ENCODE results near the gene XIRP2.

The XIRP2 gene

GRCh38 chr2:166944909-166945308, 56.6 kb downstream of the XIRP2 start:
- no peak overlapping the region for H3K9ac ChIP-seq (ENCODE audit: low read length)

GRCh38 chr2:166957686-166958085, 69.4 kb downstream of the XIRP2 start:
- Histone ChIP-seq H4K20me1 (ENCODE audit: insufficient read depth, low read length) (no peaks in the 10 kb centered on the region), H3K36me3 (replicated peaks; ENCODE audit: low read depth, low read length) (no peaks in the 10 kb centered on the region), H3K9me3 (ENCODE audit: insufficient read depth, low read length) (no peaks in the 10 kb centered on the region; the same call in 1 of the 2 replicates), H3K4me1 (ENCODE audit: low read length) (no peaks in the 10 kb centered on the region), H3K9ac (ENCODE audit: low read length) (no peak overlapping the region), H3K79me2 (ENCODE audit: low read length) (no peaks in the 10 kb centered on the region), H3K4me3 (ENCODE audit: low read length) (no peak overlapping the region), H3K4me2 (ENCODE audit: low read length) (no peak overlapping the region), H3K27ac (ENCODE audit: low read length) (no peak overlapping the region), H3K27me3 (ENCODE audit: low read depth, low read length) (no peaks in the 10 kb centered on the region), H2AFZ (ENCODE audit: low read depth, low read length) (no peak overlapping the region)
- TF ChIP-seq EZH2phosphoT487 (IDR thresholded peaks at IDR 0.05; ENCODE audit: low read depth) = no peak
- TF ChIP-seq CTCF (IDR thresholded peaks at IDR 0.05; ENCODE audit: low read depth, low read length) = no peak

More at GRCh38 chr2:166944909-166945308, 56.6 kb downstream of the XIRP2 start:
- Histone ChIP-seq H3K27me3 (ENCODE audit: low read depth, low read length) (no peaks in the 10 kb centered on the region), H3K36me3 (replicated peaks; ENCODE audit: low read depth, low read length) (no peaks in the 10 kb centered on the region), H3K4me1 (ENCODE audit: low read length) (no peaks in the 10 kb centered on the region), H3K79me2 (ENCODE audit: low read length) (no peaks in the 10 kb centered on the region), H4K20me1 (ENCODE audit: insufficient read depth, low read length) (no peaks in the 10 kb centered on the region), H3K4me3 (ENCODE audit: low read length) (no peak overlapping the region), H3K4me2 (ENCODE audit: low read length) (no peak overlapping the region), H2AFZ (ENCODE audit: low read depth, low read length) (no peak overlapping the region), H3K27ac (ENCODE audit: low read length) (no peak overlapping the region), H3K9me3 (ENCODE audit: insufficient read depth, low read length) (no peaks in the 10 kb centered on the region)
- TF ChIP-seq CTCF (IDR thresholded peaks at IDR 0.05; ENCODE audit: low read depth, low read length) (no peak), EZH2phosphoT487 (IDR thresholded peaks at IDR 0.05; ENCODE audit: low read depth) (no peak)

GRCh38 chr2:166958986-166959481, 70.8 kb downstream of the XIRP2 start:
- Histone ChIP-seq H3K4me1 (ENCODE audit: low read length) (no peaks in the 10 kb centered on the region), H3K4me2 (ENCODE audit: low read length) (no peak overlapping the region), H3K4me3 (ENCODE audit: low read length) (no peak overlapping the region), H3K9me3 (ENCODE audit: insufficient read depth, low read length) (no peaks in the 10 kb centered on the region), H3K27me3 (ENCODE audit: low read depth, low read length) (no peaks in the 10 kb centered on the region), H3K36me3 (replicated peaks; ENCODE audit: low read depth, low read length) (no peaks in the 10 kb centered on the region), H3K79me2 (ENCODE audit: low read length) (no peaks in the 10 kb centered on the region), H3K27ac (ENCODE audit: low read length) (no peak overlapping the region), H2AFZ (ENCODE audit: low read depth, low read length) (no peak overlapping the region), H3K9ac (ENCODE audit: low read length) (no peak overlapping the region), H4K20me1 (ENCODE audit: insufficient read depth, low read length) (no peaks in the 10 kb centered on the region)
- TF ChIP-seq EZH2phosphoT487 (IDR thresholded peaks at IDR 0.05; ENCODE audit: low read depth) = no peak
- TF ChIP-seq CTCF (IDR thresholded peaks at IDR 0.05; ENCODE audit: low read depth, low read length) = no peak

- Histone ChIP-seq H3K79me2 (ENCODE audit: low read length) (no peaks in the 10 kb centered on the region), H3K4me1 (ENCODE audit: low read length) (no peaks in the 10 kb centered on the region), H2AFZ (ENCODE audit: low read depth, low read length) (no peak overlapping the region), H4K20me1 (ENCODE audit: insufficient read depth, low read length) (no peaks in the 10 kb centered on the region), H3K4me3 (ENCODE audit: low read length) (no peak overlapping the region), H3K27me3 (ENCODE audit: low read depth, low read length) (no peaks in the 10 kb centered on the region), H3K9me3 (ENCODE audit: insufficient read depth, low read length) (no peaks in the 10 kb centered on the region), H3K27ac (ENCODE audit: low read length) (no peak overlapping the region), H3K4me2 (ENCODE audit: low read length) (no peak overlapping the region), H3K9ac (ENCODE audit: low read length) (no peak overlapping the region), H3K36me3 (replicated peaks; ENCODE audit: low read depth, low read length) (no peaks in the 10 kb centered on the region)
- no peak for TF ChIP-seq EZH2phosphoT487 (IDR thresholded peaks at IDR 0.05; ENCODE audit: low read depth)
- TF ChIP-seq CTCF (IDR thresholded peaks at IDR 0.05; ENCODE audit: low read depth, low read length) = no peak
Measured at GRCh38 chr2:166959556-166959955, 71.3 kb downstream of the XIRP2 start.
